Stomach (tissue), 4 donors: Measurements from ENCODE around the gene FBXW8.

ENCODE experiments used
- CTCF ChIP-seq, 7 experiments: fragments of 450-650 bp in 4 of 7; fragments of 200-600 bp in 3 of 7; sonication (generic) in 3 of 7; IDR thresholded peaks; one replicate each; pipeline ENCODE4 v1.5.1; 2016 to 2019; ENCODE audit warnings: antibody characterized with exemption in 7 of 7, control low read depth in 2 of 7, mild to moderate bottlenecking in 1 of 7
- EP300 ChIP-seq: sonication (generic); formaldehyde crosslinking; IDR thresholded peaks from one replicate; pipeline ENCODE4 v1.6.1; 2017; ENCODE audit warnings: antibody characterized with exemption
- POLR2AphosphoS5 ChIP-seq, 3 donors: sonication (generic); formaldehyde crosslinking; IDR thresholded peaks; one replicate each; pipeline ENCODE4 v1.6.1; 2016; ENCODE audit warnings: antibody characterized with exemption in 3 of 3

- no peak for TF ChIP-seq POLR2AphosphoS5 (IDR thresholded peaks at IDR 0.05)
- TF ChIP-seq EP300, result no peak
- TF ChIP-seq CTCF (IDR thresholded peaks at IDR 0.05), result no peak
Measured at GRCh38 chr12:117010693-117011451, 100.1 kb downstream of the FBXW8 start.
